ENCODE results near the gene FUT4. TPM values are rescaled to one million over a fixed set of nuclear protein-coding genes. Genes with fewer than 3 reads are reported as not detected.

Gene FUT4
- total and polyA plus RNA-seq, 5 donors = 1.2 to 2.9 (median 2.1) TPM

DNA sequence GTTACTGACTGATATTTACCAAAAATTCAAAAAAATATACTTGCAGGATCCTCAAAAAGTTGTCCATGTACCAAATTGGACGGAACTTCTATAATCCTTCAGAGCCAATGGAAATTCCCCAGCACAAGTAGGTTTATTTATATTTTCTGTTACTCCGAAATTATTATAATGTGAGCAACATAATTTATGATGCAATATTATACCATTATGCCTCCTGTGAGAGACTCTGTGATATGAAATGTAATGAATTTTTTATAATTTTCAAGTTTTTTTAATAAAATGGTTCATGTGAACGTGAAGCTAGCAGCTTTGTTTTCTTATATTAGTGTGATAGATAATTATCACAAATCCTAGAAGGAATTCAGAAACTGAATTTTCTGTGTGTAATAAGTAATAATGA, 41.7 kb downstream of the FUT4 start:
- intact Hi-C loops (cut with DNase I) = no loop called here
- WGBS = 92% methylated on average over 3 of the region's 3 CpGs
- no peak overlapping the region for H3K4me3 ChIP-seq (ENCODE audit: low read length)
- no peak overlapping the region for H3K27ac ChIP-seq (ENCODE audit: low read length)
- H3K27me3 ChIP-seq (ENCODE audit: control insufficient read depth, insufficient read depth) = no peaks in the 10 kb centered on the region
- no peak for DNase-seq
- H3K9me3 ChIP-seq (ENCODE audit: control insufficient read depth, low read length) = no peaks in the 10 kb centered on the region
- no peaks in the 10 kb centered on the region for H3K4me1 ChIP-seq (ENCODE audit: control insufficient read depth, insufficient read depth, low read length)
- ATAC-seq = no peak

DNA sequence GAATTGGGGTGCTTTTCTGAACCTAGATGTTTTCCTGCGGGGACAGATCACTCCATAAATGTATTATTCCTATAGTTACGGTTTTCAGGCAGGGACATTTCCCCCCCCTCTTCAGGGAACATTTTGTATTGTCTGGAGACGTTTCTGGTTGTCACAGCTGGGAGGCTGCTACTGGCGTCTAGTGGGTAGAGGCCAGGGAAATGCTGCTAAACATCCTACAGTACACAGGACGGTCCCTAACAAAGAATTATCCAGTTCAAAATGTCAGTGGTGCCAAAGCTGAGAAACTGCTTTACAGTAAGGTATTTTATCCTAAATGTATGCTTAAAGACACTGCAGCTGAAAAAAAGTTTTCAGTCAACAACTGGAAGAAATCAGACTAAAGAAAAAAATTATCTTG, 42.8 kb downstream of the FUT4 start:
- 64% methylated on average over 5 of the region's 5 CpGs for WGBS
- H3K27me3 ChIP-seq (ENCODE audit: control insufficient read depth, insufficient read depth) = no peaks in the 10 kb centered on the region
- H3K27ac ChIP-seq (ENCODE audit: low read length) = no peak overlapping the region
- no peaks in the 10 kb centered on the region for H3K9me3 ChIP-seq (ENCODE audit: control insufficient read depth, low read length)
- intact Hi-C loops (cut with DNase I) = no loop called here
- no peak for ATAC-seq
- no peak for DNase-seq
- no peaks in the 10 kb centered on the region for H3K4me1 ChIP-seq (ENCODE audit: control insufficient read depth, insufficient read depth, low read length)
- no peak overlapping the region for H3K4me3 ChIP-seq (ENCODE audit: low read length)

DNA sequence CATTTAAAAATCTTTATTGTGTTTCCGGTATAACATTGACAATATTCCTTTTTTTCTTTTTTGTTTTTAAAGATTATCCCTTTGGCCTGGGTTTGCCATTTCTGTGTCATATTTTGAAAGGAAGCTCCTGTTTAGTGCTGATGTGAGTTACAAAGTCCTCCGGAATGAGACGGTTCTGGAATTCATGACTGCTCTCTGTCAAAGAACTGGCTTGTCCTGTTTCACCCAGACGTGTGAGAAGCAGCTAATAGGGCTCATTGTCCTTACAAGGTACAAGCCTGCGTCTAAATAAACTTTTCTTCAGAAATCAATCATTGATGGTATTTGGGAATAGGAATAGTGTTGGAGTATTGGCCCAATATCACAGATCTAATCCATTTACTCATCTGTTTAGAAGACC, 43.3 kb downstream of the FUT4 start:
- ATAC-seq (no peak), DNase-seq (no peak)
- intact Hi-C loops (cut with DNase I) = no loop called here
- Histone ChIP-seq H3K4me3 (ENCODE audit: low read length) (no peak overlapping the region), H3K27me3 (ENCODE audit: control insufficient read depth, insufficient read depth) (no peaks in the 10 kb centered on the region), H3K9me3 (ENCODE audit: control insufficient read depth, low read length) (no peaks in the 10 kb centered on the region), H3K27ac (ENCODE audit: low read length) (no peak overlapping the region), H3K4me1 (ENCODE audit: control insufficient read depth, insufficient read depth, low read length) (no peaks in the 10 kb centered on the region)
- 74% methylated on average over 5 of the region's 5 CpGs for WGBS

DNA sequence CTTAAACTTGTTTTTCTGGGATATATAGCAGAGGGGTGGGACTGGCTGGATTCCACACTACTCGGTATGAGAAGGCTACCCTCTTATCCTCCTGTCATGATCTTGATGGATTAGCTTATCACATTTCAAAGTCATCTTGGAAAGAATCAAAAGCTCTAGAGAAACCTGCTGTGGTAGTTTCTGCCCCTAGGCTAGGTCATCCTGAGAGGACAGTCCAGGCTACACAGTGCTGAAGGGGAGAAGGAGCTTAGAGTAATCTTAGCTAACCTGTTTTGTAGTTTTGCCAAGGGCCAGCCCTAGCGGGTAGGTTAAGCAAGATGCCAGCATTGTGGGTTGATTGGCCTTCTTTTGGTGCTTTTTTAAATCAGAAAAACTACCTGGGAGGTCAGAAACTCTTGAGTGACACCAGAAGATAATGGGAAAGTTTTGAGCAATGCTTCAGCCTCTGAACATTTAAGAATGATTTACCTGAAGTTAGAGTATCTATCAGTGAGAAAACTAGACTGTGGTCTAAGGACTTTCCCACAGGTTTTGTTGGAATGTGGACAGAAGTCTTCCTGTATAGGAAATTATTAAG, 44.7 kb downstream of the FUT4 start:
- no peaks in the 10 kb centered on the region for H3K27me3 ChIP-seq (ENCODE audit: control insufficient read depth, insufficient read depth)
- H3K4me3 ChIP-seq (ENCODE audit: low read length) = no peak overlapping the region
- no peak for ATAC-seq
- H3K27ac ChIP-seq (ENCODE audit: low read length) = no peak overlapping the region
- DNase-seq = no peak
- no peaks in the 10 kb centered on the region for H3K4me1 ChIP-seq (ENCODE audit: control insufficient read depth, insufficient read depth, low read length)
- WGBS = 54% methylated on average over 2 of the region's 2 CpGs
- H3K9me3 ChIP-seq (ENCODE audit: control insufficient read depth, low read length) = no peaks in the 10 kb centered on the region
- intact Hi-C loops (cut with DNase I) = no loop called here

DNA sequence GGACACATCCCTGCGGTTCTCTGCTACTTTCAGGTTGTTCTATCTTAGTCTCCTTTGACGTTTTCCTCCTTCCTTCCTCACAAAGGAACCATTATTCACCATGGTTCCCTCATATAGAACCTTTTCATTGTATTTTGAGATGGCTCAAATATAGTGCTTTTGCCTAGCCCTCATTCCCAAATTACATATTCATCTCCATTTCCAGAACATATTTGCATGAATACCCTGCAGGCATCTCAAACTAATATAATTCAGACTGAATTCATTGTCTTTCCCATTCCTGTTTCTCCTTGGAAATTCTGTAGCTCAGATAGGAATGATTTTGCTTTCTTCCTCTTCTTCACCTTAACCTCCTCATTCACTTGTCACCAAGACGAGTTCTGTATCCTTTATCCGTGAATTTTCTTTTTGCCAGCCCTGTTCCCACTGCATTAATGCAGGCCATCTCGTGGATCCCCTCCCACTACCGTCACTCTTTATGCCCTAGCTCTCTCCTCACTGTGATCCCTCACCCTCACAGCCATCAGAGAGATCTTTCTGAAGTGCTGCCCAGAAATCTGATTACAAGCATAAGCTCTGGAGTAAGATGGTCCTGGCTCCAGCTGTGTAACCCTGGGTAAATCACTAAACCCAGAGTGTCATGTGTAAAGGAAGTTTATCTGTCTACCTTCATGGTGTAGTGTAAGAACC, 46.8 kb downstream of the FUT4 start:
- DNase-seq (no peak), ATAC-seq (no peak)
- Histone ChIP-seq H3K9me3 (ENCODE audit: control insufficient read depth, low read length) (no peaks in the 10 kb centered on the region), H3K4me3 (ENCODE audit: low read length) (no peak overlapping the region), H3K27ac (ENCODE audit: low read length) (no peak overlapping the region), H3K4me1 (ENCODE audit: control insufficient read depth, insufficient read depth, low read length) (no peaks in the 10 kb centered on the region), H3K27me3 (ENCODE audit: control insufficient read depth, insufficient read depth) (no peaks in the 10 kb centered on the region)
- intact Hi-C loops (cut with DNase I) = no loop called here
- WGBS = 71% methylated on average over 6 of the region's 6 CpGs

DNA sequence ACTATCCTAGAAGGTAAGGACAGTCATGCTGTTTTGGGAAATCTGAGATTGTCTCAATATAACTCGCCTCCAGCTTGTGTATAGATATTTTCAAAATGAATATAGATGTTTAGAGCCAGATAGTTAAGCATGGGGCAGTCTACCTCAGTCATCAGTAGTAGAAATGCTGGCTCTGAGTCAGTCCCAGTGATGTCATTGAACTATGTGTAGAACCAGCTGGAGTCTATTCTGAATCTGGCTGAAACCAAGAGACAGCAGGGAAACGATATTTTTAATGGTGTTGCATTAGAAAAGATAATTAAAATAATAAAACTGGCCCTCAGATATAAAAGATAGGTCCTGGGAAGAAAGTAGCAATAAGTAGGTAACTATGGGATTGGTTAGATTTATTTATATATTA, 49.3 kb downstream of the FUT4 start:
- 69% methylated on average over 2 of the region's 2 CpGs for WGBS
- intact Hi-C loops (cut with DNase I) = no loop called here
- Histone ChIP-seq H3K9me3 (ENCODE audit: control insufficient read depth, low read length) (no peaks in the 10 kb centered on the region), H3K4me1 (ENCODE audit: control insufficient read depth, insufficient read depth, low read length) (no peaks in the 10 kb centered on the region), H3K4me3 (ENCODE audit: low read length) (no peak overlapping the region), H3K27ac (ENCODE audit: low read length) (no peak overlapping the region), H3K27me3 (ENCODE audit: control insufficient read depth, insufficient read depth) (no peaks in the 10 kb centered on the region)
- ATAC-seq (no peak), DNase-seq (no peak)

DNA sequence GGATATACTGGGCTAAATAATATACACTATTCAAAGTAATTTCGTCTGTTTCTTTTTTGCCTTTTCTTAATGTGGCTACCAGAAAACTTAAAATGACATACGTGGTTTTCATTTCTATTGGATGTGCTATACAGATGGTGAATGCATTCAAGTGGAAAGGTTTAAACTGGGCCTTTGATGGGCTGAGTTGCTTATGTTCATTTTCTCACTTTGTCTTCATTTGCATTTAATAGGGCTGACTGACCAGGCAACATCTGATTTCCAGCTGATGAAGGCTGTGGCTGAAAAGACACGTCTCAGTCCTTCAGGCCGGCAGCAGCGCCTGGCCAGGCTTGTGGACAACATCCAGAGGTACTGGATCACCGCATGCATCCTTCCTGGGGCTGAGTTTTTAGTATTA, 51.4 kb downstream of the FUT4 start:
- H3K4me1 ChIP-seq (ENCODE audit: control insufficient read depth, insufficient read depth, low read length) = no peaks in the 10 kb centered on the region
- WGBS = 94% methylated on average over 6 of the region's 6 CpGs
- H3K9me3 ChIP-seq (ENCODE audit: control insufficient read depth, low read length) = no peaks in the 10 kb centered on the region
- no peaks in the 10 kb centered on the region for H3K27me3 ChIP-seq (ENCODE audit: control insufficient read depth, insufficient read depth)
- intact Hi-C loops (cut with DNase I) = no loop called here
- ATAC-seq (no peak), DNase-seq (no peak)
- H3K27ac ChIP-seq (ENCODE audit: low read length) = no peak overlapping the region
- no peak overlapping the region for H3K4me3 ChIP-seq (ENCODE audit: low read length)

DNA sequence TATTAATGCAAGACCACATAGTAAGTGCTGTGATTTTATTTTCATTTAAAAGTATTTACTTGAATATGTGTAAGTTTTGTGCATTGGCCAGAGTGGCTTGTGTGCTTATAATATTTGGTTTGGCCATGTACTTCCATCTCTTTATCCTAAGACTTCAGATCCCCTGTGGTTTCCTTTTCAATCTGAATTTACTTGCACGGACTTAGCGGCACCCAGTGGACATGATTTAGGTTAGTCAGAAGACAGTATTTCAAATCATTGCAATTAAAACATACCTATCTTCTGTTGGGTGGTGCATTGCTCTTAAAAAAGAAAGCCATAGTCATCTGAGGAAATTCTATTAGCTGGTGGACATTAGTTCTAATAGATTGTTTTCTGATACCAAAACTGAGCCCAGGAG, 54.2 kb downstream of the FUT4 start:
- H3K4me3 ChIP-seq (ENCODE audit: low read length) = no peak overlapping the region
- intact Hi-C loops (cut with DNase I) = no loop called here
- DNase-seq (no peak), ATAC-seq (peak in 1 of 2 donors; percentile 36)
- H3K9me3 ChIP-seq (ENCODE audit: control insufficient read depth, low read length) = no peaks in the 10 kb centered on the region
- no peaks in the 10 kb centered on the region for H3K27me3 ChIP-seq (ENCODE audit: control insufficient read depth, insufficient read depth)
- H3K27ac ChIP-seq (ENCODE audit: low read length) = no peak overlapping the region
- H3K4me1 ChIP-seq (ENCODE audit: control insufficient read depth, insufficient read depth, low read length) = no peaks in the 10 kb centered on the region
- WGBS = 66% methylated on average over 2 of the region's 2 CpGs

Other genes with a start within 250 kb of the FUT4 start
- gene IZUMO1R, start 239.3 kb upstream of the FUT4 start, total RNA-seq = not detected
- gene IZUMO1R, start 239.3 kb upstream of the FUT4 start, polyA plus RNA-seq = not detected
- under 1 TPM; 0.19 to 0.89 (median 0.54) TPM for gene GPR83, start 142.5 kb upstream of the FUT4 start, total RNA-seq
- gene GPR83, start 142.5 kb upstream of the FUT4 start, polyA plus RNA-seq = 0.25 TPM
- gene MRE11, start 50.1 kb upstream of the FUT4 start, total RNA-seq = 10 to 100 TPM in 3 of 4 donors, 1 to 10 TPM in 1; 9.5 to 11.0 (median 10.9) TPM
- gene MRE11, start 50.1 kb upstream of the FUT4 start, polyA plus RNA-seq = 3.0 TPM
- gene ANKRD49, start 49.9 kb upstream of the FUT4 start, total RNA-seq = 1 to 10 TPM; 5.4 to 8.6 (median 6.6) TPM
- 6.8 TPM for gene ANKRD49, start 49.9 kb upstream of the FUT4 start, polyA plus RNA-seq
- gene C11orf97, start 31.5 kb upstream of the FUT4 start, total RNA-seq = not detected
- gene C11orf97, start 31.5 kb upstream of the FUT4 start, polyA plus RNA-seq = not detected
- gene PIWIL4, start 23.4 kb downstream of the FUT4 start, total RNA-seq = 1 to 10 TPM; 1.1 to 3.5 (median 1.8) TPM
- gene PIWIL4, start 23.4 kb downstream of the FUT4 start, polyA plus RNA-seq = 1.6 TPM
- gene AMOTL1, start 224.4 kb downstream of the FUT4 start, total RNA-seq = 10 to 100 TPM; 46.6 to 84.1 (median 55.3) TPM
- gene AMOTL1, start 224.4 kb downstream of the FUT4 start, polyA plus RNA-seq = 15.2 TPM

Data from right cardiac atrium (tissue), 5 donors.